ENCODE data around the gene SNN.
A peak's percentile ranks its signal among the peaks of the same experiment; 100 is the strongest.

SNN gene

DNA sequence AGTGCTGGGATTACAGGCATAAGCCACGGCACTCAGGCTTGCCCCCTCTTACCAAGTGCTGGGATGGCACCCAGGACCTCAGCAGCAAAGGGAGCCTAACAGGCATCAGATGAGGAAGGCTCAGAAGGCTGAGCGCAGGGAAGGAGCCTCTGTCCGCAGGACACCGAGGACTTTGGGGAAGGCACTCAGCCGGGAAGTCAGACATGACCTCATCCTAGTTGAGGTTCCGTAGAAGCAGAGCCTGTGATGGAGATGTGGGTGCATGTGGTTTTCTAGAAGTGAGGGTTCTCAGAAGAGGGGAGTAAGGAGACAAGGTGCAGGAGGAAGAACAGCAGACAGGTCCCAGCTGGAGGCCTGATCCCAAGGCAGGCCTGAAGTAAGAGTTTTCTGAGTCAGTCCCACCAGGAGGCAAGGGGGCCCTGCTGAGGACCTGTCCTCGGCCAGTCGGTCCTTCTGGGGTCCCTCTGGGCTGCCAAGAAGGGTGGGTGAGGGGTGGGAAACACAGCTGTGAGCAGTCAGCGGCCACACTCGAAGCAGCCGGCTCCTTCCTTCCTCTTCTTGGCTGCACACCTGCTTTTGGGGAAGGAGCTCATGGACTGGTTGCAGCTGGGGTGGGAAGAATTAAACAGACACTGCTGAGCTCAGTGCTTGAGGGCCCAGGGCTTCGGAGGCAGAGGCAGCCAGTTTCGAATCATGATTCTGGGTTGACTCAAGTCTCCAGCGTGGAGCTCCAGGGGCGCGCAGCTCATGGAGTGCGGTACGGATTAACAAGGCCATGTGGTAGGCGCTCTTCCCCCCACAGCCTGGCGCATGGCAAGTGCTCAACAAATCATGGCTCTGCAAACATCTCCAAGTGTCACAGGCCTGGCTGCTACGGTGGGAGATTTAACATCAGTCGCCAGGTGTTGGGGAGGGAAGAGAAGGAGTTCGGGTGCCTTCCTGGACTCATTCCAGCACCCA lies 38.9 kb upstream of the SNN start:
- Histone ChIP-seq H2BK12ac (ENCODE audit: low read length) (no peak overlapping the region), H3K23ac (ENCODE audit: low read depth, low read length, poor library complexity) (no peak overlapping the region), H3K4me1 (ENCODE audit: control insufficient read depth in 2 of 2, insufficient read depth in 1 of 2, low read depth in 1 of 2, low read length in 2 of 2) (peaks cover 11% of the 10 kb centered on the region in 2 donors), H3K9ac (ENCODE audit: low read depth, low read length, poor library complexity) (no peak overlapping the region), H3K9me3 (replicated peaks in 1 of 2; ENCODE audit: control insufficient read depth in 2 of 2, insufficient read depth in 1 of 2, low read depth in 1 of 2, low read length in 2 of 2) (peaks cover 0 to 2% of the 10 kb centered on the region in 2 donors), H2BK15ac (ENCODE audit: low read length) (peak overlapping the region; percentile 90), H3K4me2 (ENCODE audit: insufficient read depth, low read length, poor library complexity, severe bottlenecking) (no peak overlapping the region), H3K14ac (ENCODE audit: low read length) (no peak overlapping the region), H3K4me3 (ENCODE audit: low read length in 2 of 2) (no peak overlapping the region), H4K8ac (ENCODE audit: low read depth, low read length) (no peak overlapping the region), H4K91ac (ENCODE audit: low read depth, low read length, poor library complexity) (peak overlapping the region; percentile 24), H3K27ac (replicated peaks; ENCODE audit: low read length) (no peak overlapping the region), H2BK5ac (ENCODE audit: low read length) (peak overlapping the region; percentile 29), H3K4ac (ENCODE audit: low read length) (no peak overlapping the region), H2AK5ac (ENCODE audit: low read depth, low read length) (peak overlapping the region; percentile 64), H3K18ac (ENCODE audit: low read length) (peak overlapping the region; percentile 52), H3K27me3 (ENCODE audit: control insufficient read depth in 3 of 3, insufficient read depth in 3 of 3, low read depth in 1 of 3, low read length in 3 of 3) (no peaks in the 10 kb centered on the region), H2BK120ac (ENCODE audit: low read depth, low read length) (no peak overlapping the region), H2AFZ (ENCODE audit: low read length) (no peak overlapping the region), H3K36me3 (replicated peaks in 1 of 2; ENCODE audit: control insufficient read depth in 2 of 2, insufficient read depth in 2 of 2, low read length in 2 of 2) (no peaks in the 10 kb centered on the region), H3K79me1 (ENCODE audit: low read depth, low read length) (no peaks in the 10 kb centered on the region)
- no peak for DNase-seq (ENCODE audit: low spot score)
- no CpG with 5 or more reads among the region's 23 CpGs for WGBS, 2 donors (ENCODE audit: extremely low coverage in 2 of 2, insufficient read length in 2 of 2, insufficient replicate concordance in 1 of 2)

DNA sequence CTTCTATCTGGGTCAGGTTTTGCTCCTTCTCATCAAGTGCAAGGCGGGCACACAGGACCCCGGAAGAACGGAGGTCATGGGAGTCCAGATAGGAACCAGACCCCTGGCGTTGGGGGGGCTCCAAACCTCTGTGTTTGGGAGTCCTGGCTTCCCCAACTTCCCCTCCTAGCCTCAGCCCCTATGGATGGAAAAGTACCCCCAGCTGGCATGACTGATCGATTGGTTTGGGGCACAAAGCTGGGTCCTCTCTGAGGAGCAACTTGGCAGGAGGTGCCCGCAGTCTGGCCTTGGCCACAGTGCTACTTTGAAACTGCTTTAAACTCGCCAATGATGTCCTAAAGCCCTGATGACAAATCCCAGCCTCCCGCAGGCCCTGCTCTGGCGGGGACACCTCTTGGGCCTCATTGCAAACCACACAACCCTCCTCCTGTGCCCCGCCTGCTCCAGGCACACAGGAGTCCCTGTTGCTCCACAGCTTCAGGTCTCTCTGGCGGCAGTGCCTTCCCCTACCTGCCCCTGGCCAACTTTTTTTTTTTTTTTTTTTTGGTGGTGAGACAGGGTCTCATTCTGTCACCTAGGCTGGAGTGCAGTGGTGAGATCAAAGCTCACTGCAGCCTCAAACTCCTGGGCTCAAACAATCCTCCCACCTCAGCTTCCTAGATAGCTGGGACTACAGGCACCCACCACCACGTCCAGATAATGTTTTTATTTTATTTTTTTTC lies 38.0 kb upstream of the SNN start:
- Histone ChIP-seq H3K27me3 (ENCODE audit: control insufficient read depth in 3 of 3, insufficient read depth in 3 of 3, low read depth in 1 of 3, low read length in 3 of 3) (no peaks in the 10 kb centered on the region), H2BK15ac (ENCODE audit: low read length) (peak overlapping the region; percentile 90), H3K4me3 (ENCODE audit: low read length in 2 of 2) (no peak overlapping the region), H3K79me1 (ENCODE audit: low read depth, low read length) (no peaks in the 10 kb centered on the region), H3K14ac (ENCODE audit: low read length) (peak overlapping the region; percentile 6), H3K23ac (ENCODE audit: low read depth, low read length, poor library complexity) (no peak overlapping the region), H2BK12ac (ENCODE audit: low read length) (peak overlapping the region; percentile 78), H3K9me3 (replicated peaks in 1 of 2; ENCODE audit: control insufficient read depth in 2 of 2, insufficient read depth in 1 of 2, low read depth in 1 of 2, low read length in 2 of 2) (peaks cover 0 to 2% of the 10 kb centered on the region in 2 donors), H2BK120ac (ENCODE audit: low read depth, low read length) (peak overlapping the region; percentile 87), H3K4me1 (ENCODE audit: control insufficient read depth in 2 of 2, insufficient read depth in 1 of 2, low read depth in 1 of 2, low read length in 2 of 2) (peaks cover 11% of the 10 kb centered on the region in 2 donors), H4K8ac (ENCODE audit: low read depth, low read length) (no peak overlapping the region), H3K18ac (ENCODE audit: low read length) (peak overlapping the region; percentile 44), H3K4ac (ENCODE audit: low read length) (no peak overlapping the region), H2AK5ac (ENCODE audit: low read depth, low read length) (peak overlapping the region; percentile 64), H3K4me2 (ENCODE audit: insufficient read depth, low read length, poor library complexity, severe bottlenecking) (no peak overlapping the region), H2BK5ac (ENCODE audit: low read length) (peak overlapping the region; percentile 29), H3K9ac (ENCODE audit: low read depth, low read length, poor library complexity) (peak overlapping the region; percentile 3), H3K36me3 (replicated peaks in 1 of 2; ENCODE audit: control insufficient read depth in 2 of 2, insufficient read depth in 2 of 2, low read length in 2 of 2) (no peaks in the 10 kb centered on the region), H2AFZ (ENCODE audit: low read length) (no peak overlapping the region), H3K27ac (replicated peaks; ENCODE audit: low read length) (no peak overlapping the region), H4K91ac (ENCODE audit: low read depth, low read length, poor library complexity) (peak overlapping the region; percentile 25)
- DNase-seq (ENCODE audit: low spot score), result no peak
- WGBS, 2 donors (ENCODE audit: extremely low coverage in 2 of 2, insufficient read length in 2 of 2, insufficient replicate concordance in 1 of 2), result no CpG with 5 or more reads among the region's 12 CpGs

DNA sequence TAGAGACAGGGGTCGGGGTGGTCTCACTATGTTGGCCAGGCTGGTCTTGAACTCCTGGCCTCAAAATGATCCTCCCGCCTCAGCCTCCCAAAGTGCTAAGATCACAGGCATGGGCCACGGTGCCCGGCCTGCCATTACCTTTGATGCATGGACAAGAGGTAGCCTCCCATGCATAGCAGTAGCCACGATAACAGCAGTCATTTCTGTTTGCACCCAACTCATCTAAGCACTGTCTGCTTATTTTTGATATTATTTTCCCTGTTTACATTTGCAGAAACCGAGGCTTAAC lies 37.5 kb upstream of the SNN start:
- no peaks in the 10 kb centered on the region for H3K27me3 ChIP-seq (ENCODE audit: control insufficient read depth in 3 of 3, insufficient read depth in 3 of 3, low read depth in 1 of 3, low read length in 3 of 3)
- H3K4ac ChIP-seq (ENCODE audit: low read length), result no peak overlapping the region
- H3K36me3 ChIP-seq (replicated peaks in 1 of 2; ENCODE audit: control insufficient read depth in 2 of 2, insufficient read depth in 2 of 2, low read length in 2 of 2), result no peaks in the 10 kb centered on the region
- H3K14ac ChIP-seq (ENCODE audit: low read length), result no peak overlapping the region
- WGBS, 2 donors (ENCODE audit: extremely low coverage in 2 of 2, insufficient read length in 2 of 2, insufficient replicate concordance in 1 of 2), result no CpG with 5 or more reads among the region's 6 CpGs
- H3K79me1 ChIP-seq (ENCODE audit: low read depth, low read length), result no peaks in the 10 kb centered on the region
- H3K4me2 ChIP-seq (ENCODE audit: insufficient read depth, low read length, poor library complexity, severe bottlenecking), result no peak overlapping the region
- no peak overlapping the region for H3K27ac ChIP-seq (replicated peaks; ENCODE audit: low read length)
- H2BK5ac ChIP-seq (ENCODE audit: low read length), result no peak overlapping the region
- H3K9ac ChIP-seq (ENCODE audit: low read depth, low read length, poor library complexity), result no peak overlapping the region
- peaks cover 11% of the 10 kb centered on the region in 2 donors for H3K4me1 ChIP-seq (ENCODE audit: control insufficient read depth in 2 of 2, insufficient read depth in 1 of 2, low read depth in 1 of 2, low read length in 2 of 2)
- DNase-seq (ENCODE audit: low spot score), result no peak
- no peak overlapping the region for H4K91ac ChIP-seq (ENCODE audit: low read depth, low read length, poor library complexity)
- H2AFZ ChIP-seq (ENCODE audit: low read length), result no peak overlapping the region
- H3K23ac ChIP-seq (ENCODE audit: low read depth, low read length, poor library complexity), result no peak overlapping the region
- no peak overlapping the region for H2BK12ac ChIP-seq (ENCODE audit: low read length)
- peak overlapping the region; percentile 77 for H2BK15ac ChIP-seq (ENCODE audit: low read length)
- no peak overlapping the region for H4K8ac ChIP-seq (ENCODE audit: low read depth, low read length)
- H3K9me3 ChIP-seq (replicated peaks in 1 of 2; ENCODE audit: control insufficient read depth in 2 of 2, insufficient read depth in 1 of 2, low read depth in 1 of 2, low read length in 2 of 2), result peaks cover 0 to 2% of the 10 kb centered on the region in 2 donors
- H2AK5ac ChIP-seq (ENCODE audit: low read depth, low read length), result peak overlapping the region; percentile 14
- H3K4me3 ChIP-seq (ENCODE audit: low read length in 2 of 2), result no peak overlapping the region
- no peak overlapping the region for H2BK120ac ChIP-seq (ENCODE audit: low read depth, low read length)
- H3K18ac ChIP-seq (ENCODE audit: low read length), result no peak overlapping the region

DNA sequence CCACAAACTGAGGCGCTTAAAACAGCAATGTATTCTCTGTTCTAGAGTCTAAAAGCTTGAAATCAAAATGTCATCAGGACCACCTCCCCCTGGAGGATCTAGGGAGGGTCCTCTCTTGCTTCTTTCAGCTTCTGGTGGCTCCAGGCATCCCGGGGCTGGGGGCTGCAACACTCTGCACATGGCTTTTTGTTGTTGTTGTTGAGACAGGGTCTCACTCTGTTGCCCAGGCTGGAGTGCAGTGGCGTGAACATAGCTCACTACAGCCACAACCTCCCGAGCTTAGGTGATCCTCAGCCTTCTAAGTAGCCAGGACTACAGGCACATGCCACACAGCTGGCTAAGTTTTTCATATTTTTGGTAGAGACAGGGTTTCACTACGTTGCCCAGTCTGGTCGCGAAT lies 37.0 kb upstream of the SNN start:
- Histone ChIP-seq H3K79me1 (ENCODE audit: low read depth, low read length) (no peaks in the 10 kb centered on the region), H2BK12ac (ENCODE audit: low read length) (no peak overlapping the region), H3K27me3 (ENCODE audit: control insufficient read depth in 3 of 3, insufficient read depth in 3 of 3, low read depth in 1 of 3, low read length in 3 of 3) (peaks cover 0 to 4% (median 0%) of the 10 kb centered on the region in 3 experiments), H4K91ac (ENCODE audit: low read depth, low read length, poor library complexity) (no peak overlapping the region), H2BK5ac (ENCODE audit: low read length) (no peak overlapping the region), H3K4ac (ENCODE audit: low read length) (no peak overlapping the region), H3K9me3 (replicated peaks in 1 of 2; ENCODE audit: control insufficient read depth in 2 of 2, insufficient read depth in 1 of 2, low read depth in 1 of 2, low read length in 2 of 2) (peaks cover 0 to 2% of the 10 kb centered on the region in 2 donors), H3K14ac (ENCODE audit: low read length) (no peak overlapping the region), H3K18ac (ENCODE audit: low read length) (no peak overlapping the region), H3K9ac (ENCODE audit: low read depth, low read length, poor library complexity) (no peak overlapping the region), H3K36me3 (replicated peaks in 1 of 2; ENCODE audit: control insufficient read depth in 2 of 2, insufficient read depth in 2 of 2, low read length in 2 of 2) (no peaks in the 10 kb centered on the region), H3K23ac (ENCODE audit: low read depth, low read length, poor library complexity) (no peak overlapping the region), H2AFZ (ENCODE audit: low read length) (no peak overlapping the region), H3K4me3 (ENCODE audit: low read length in 2 of 2) (no peak overlapping the region), H2BK15ac (ENCODE audit: low read length) (peak overlapping the region; percentile 77), H2BK120ac (ENCODE audit: low read depth, low read length) (no peak overlapping the region), H2AK5ac (ENCODE audit: low read depth, low read length) (no peak overlapping the region), H3K4me2 (ENCODE audit: insufficient read depth, low read length, poor library complexity, severe bottlenecking) (no peak overlapping the region), H4K8ac (ENCODE audit: low read depth, low read length) (no peak overlapping the region), H3K27ac (replicated peaks; ENCODE audit: low read length) (no peak overlapping the region), H3K4me1 (ENCODE audit: control insufficient read depth in 2 of 2, insufficient read depth in 1 of 2, low read depth in 1 of 2, low read length in 2 of 2) (peaks cover 11 to 13% of the 10 kb centered on the region in 2 donors)
- no peak for DNase-seq (ENCODE audit: low spot score)
- no CpG with 5 or more reads among the region's 7 CpGs for WGBS, 2 donors (ENCODE audit: extremely low coverage in 2 of 2, insufficient read length in 2 of 2, insufficient replicate concordance in 1 of 2)
